PC-9 (cell line): ENCODE data around the gene NOC4L. TPM values are rescaled to one million over a fixed set of nuclear protein-coding genes. Genes with fewer than 3 reads are reported as not detected.

Experiments used
- BruUV-seq: library from RNA; stranded (reverse); fragments of 400-500 nt; replicated peaks from 2 replicates; lab custom pipeline; 2021; lab: Mats Ljungman, UMichigan
- CTCF ChIA-PET: fragments of 300-600 bp; sonication (Branson Sonifier 250); formaldehyde crosslinking; loops from one replicate; lab custom pipeline; 2022; ENCODE audit warnings: antibody characterized with exemption; lab: Charles Lee
- POLR2A ChIA-PET: fragments of 300-600 bp; sonication (Branson Sonifier 250); formaldehyde crosslinking; loops from one replicate; lab custom pipeline; 2022; ENCODE audit warnings: antibody characterized with exemption; ENCODE audit not compliant: unreplicated experiment; lab: Charles Lee
- DNase-seq, 2 experiments: peaks; one replicate each; pipeline versions ENCODE4 v3.0.0 to v3.0.0-alpha.2; 2015 to 2022; ENCODE audit warnings: mixed read lengths in 1 of 2
- H2AFZ ChIP-seq: fragments of 200-600 bp; sonication (generic); 2 replicates; pipeline ENCODE4 v1.8.1; 2017; ENCODE audit warnings: antibody characterized with exemption
- H3F3A ChIP-seq: fragments of 200-600 bp; sonication (generic); 2 replicates; pipeline ENCODE4 v1.8.1; 2017; ENCODE audit warnings: antibody characterized with exemption, mild to moderate bottlenecking, low read depth; ENCODE audit not compliant: insufficient read depth
- H3K27ac ChIP-seq: fragments of 200-600 bp; sonication (generic); 2 replicates; pipeline ENCODE4 v1.6.1; 2016; ENCODE audit warnings: mixed run types
- H3K27me3 ChIP-seq: fragments of 200-600 bp; sonication (generic); 2 replicates; pipeline ENCODE4 v1.6.1; 2016; ENCODE audit warnings: low read depth, mixed run types; ENCODE audit not compliant: insufficient read depth
- H3K36me3 ChIP-seq: fragments of 200-600 bp; sonication (generic); 2 replicates; pipeline ENCODE4 v1.6.1; 2016; ENCODE audit warnings: low read depth, mixed run types
- H3K4me1 ChIP-seq: fragments of 200-600 bp; sonication (generic); replicated peaks from 2 replicates; pipeline ENCODE4 v1.6.1; 2016; ENCODE audit warnings: mixed run types; ENCODE audit not compliant: insufficient read depth
- H3K4me2 ChIP-seq: fragments of 200-600 bp; sonication (generic); 2 replicates; pipeline ENCODE4 v1.6.1; 2017; ENCODE audit warnings: mixed run types
- H3K4me3 ChIP-seq: fragments of 200-600 bp; sonication (generic); 2 replicates; pipeline ENCODE4 v1.6.1; 2016; ENCODE audit warnings: mixed run types
- H3K79me2 ChIP-seq: fragments of 200-600 bp; sonication (generic); 2 replicates; pipeline ENCODE4 v1.6.1; 2017; ENCODE audit warnings: low read depth, mixed run types
- H3K9me2 ChIP-seq: fragments of 200-600 bp; sonication (generic); 2 replicates; pipeline ENCODE4 v1.8.1; 2017; ENCODE audit warnings: mild to moderate bottlenecking; ENCODE audit not compliant: insufficient read depth
- H3K9me3 ChIP-seq: fragments of 200-600 bp; sonication (generic); 2 replicates; pipeline ENCODE4 v1.8.1; 2016; ENCODE audit warnings: low read depth; ENCODE audit not compliant: insufficient read depth
- H4K20me1 ChIP-seq: fragments of 200-600 bp; sonication (generic); 2 replicates; pipeline ENCODE4 v1.8.1; 2017; ENCODE audit not compliant: insufficient read depth
- EZH2 ChIP-seq: fragments of 200-600 bp; sonication (generic); IDR thresholded peaks from 2 replicates; pipeline ENCODE4 v1.8.0; 2017; ENCODE audit warnings: antibody characterized with exemption, low read depth
- intact Hi-C: fragments of 100-400 bp; cut with micrococcal nuclease; formaldehyde crosslinking; loops from one replicate; pipeline ENCODE4 v1.10.0; 2022; ENCODE audit not compliant: unreplicated experiment
- total RNA-seq: library from RNA; stranded (reverse); gene quantifications from 2 replicates; pipeline ENCODE4 v1.2.3, GENCODE V29; 2021
- TF ChIP-seq, protein P1 (sequence below): fragments of 200-600 bp; sonication (generic); conservative IDR thresholded peaks from 2 replicates; pipeline ENCODE4 v1.6.1; 2017; ENCODE audit warnings: mixed run types, antibody characterized with exemption, mild to moderate bottlenecking, moderate library complexity

The NOC4L gene
- total RNA-seq, 1 experiment from 2014 or later: 27.1 TPM

DNA sequence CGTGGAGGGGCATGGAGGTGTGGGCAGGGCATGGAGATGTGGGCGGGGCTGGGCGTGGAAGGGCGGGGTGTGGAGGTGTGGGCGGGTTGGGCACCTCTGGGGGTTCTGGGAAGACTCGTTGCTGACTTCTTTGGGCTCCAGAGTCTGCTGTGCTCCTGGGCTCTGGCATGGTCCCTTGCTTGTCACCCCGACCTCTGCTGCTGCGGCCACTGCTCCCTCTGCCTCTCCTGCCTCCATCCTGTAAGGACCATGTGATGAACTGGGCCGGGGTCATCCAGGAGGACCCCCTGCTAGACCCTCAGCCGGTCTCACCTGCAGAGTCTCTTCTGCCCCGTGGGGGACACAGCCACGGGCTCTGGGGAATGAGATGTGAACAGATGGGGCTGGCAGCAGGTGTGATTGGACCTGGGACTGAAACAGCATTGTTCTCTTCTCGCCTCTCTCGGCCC lies 15.3 kb downstream of the NOC4L start:
- H4K20me1 ChIP-seq: no peaks in the 10 kb centered on the region; the same call in 1 of the 2 replicates
- no peak overlapping the region for H2AFZ ChIP-seq
- no peak for DNase-seq
- no peak overlapping the region for H3K27ac ChIP-seq
- H3F3A ChIP-seq: peaks cover 31% of the 10 kb centered on the region
- no peak for TF ChIP-seq EZH2
- TF ChIP-seq, protein P1, sequence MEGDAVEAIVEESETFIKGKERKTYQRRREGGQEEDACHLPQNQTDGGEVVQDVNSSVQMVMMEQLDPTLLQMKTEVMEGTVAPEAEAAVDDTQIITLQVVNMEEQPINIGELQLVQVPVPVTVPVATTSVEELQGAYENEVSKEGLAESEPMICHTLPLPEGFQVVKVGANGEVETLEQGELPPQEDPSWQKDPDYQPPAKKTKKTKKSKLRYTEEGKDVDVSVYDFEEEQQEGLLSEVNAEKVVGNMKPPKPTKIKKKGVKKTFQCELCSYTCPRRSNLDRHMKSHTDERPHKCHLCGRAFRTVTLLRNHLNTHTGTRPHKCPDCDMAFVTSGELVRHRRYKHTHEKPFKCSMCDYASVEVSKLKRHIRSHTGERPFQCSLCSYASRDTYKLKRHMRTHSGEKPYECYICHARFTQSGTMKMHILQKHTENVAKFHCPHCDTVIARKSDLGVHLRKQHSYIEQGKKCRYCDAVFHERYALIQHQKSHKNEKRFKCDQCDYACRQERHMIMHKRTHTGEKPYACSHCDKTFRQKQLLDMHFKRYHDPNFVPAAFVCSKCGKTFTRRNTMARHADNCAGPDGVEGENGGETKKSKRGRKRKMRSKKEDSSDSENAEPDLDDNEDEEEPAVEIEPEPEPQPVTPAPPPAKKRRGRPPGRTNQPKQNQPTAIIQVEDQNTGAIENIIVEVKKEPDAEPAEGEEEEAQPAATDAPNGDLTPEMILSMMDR: no peak
- ChIA-PET POLR2A (no interaction called here), CTCF (no interaction called here)
- H3K4me3 ChIP-seq: no peak overlapping the region
- H3K9me3 ChIP-seq: no peaks in the 10 kb centered on the region
- no peaks in the 10 kb centered on the region for H3K9me2 ChIP-seq
- no peaks in the 10 kb centered on the region for H3K27me3 ChIP-seq
- no TSS peak for BruUV-seq
- no peak overlapping the region for H3K4me2 ChIP-seq
- no peaks in the 10 kb centered on the region for H3K79me2 ChIP-seq
- H3K4me1 ChIP-seq: no peaks in the 10 kb centered on the region
- H3K36me3 ChIP-seq: peaks cover 18% of the 10 kb centered on the region
- intact Hi-C loops: loop anchor here (10.0 kb wide), 1 partner anchor 455 kb away; the partner anchor contains the start of genes LRCOL1 and P2RX2

DNA sequence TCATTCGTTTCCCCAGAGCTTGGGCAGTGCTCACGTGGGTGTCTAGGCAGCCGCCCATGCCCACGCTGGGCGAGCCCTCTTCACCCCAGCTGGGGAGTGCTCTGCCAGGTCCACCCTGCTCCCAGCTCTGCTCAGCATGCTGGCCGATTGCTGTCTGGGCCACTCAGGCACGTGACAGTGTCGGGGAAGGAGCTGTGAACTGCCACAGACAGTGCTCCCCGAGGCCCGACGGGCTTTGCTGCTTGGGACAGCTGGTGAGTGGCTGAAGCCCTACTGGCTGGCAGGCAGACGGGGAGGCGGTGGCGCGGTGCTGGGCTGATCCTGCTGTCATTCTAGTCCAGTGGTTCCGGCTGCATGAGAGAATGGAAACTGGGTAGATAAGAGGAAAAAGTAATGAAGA lies 15.8 kb downstream of the NOC4L start:
- Histone ChIP-seq H3K36me3 (peaks cover 18% of the 10 kb centered on the region), H2AFZ (no peak overlapping the region), H3K27me3 (no peaks in the 10 kb centered on the region), H3K4me2 (no peak overlapping the region), H3K4me1 (no peaks in the 10 kb centered on the region), H4K20me1 (no peaks in the 10 kb centered on the region; the same call in 1 of the 2 replicates), H3K27ac (no peak overlapping the region), H3K79me2 (no peaks in the 10 kb centered on the region), H3K9me3 (no peaks in the 10 kb centered on the region), H3K4me3 (no peak overlapping the region), H3F3A (peaks cover 27% of the 10 kb centered on the region), H3K9me2 (no peaks in the 10 kb centered on the region)
- CTCF ChIA-PET: no interaction called here
- TF ChIP-seq, protein P1: no peak
- TF ChIP-seq EZH2: no peak
- BruUV-seq: no TSS peak
- intact Hi-C loops: no loop called here
- DNase-seq: no peak
- POLR2A ChIA-PET: no interaction called here

- DNase-seq: no peak
- Histone ChIP-seq H3K27me3 (no peaks in the 10 kb centered on the region), H3K9me2 (no peaks in the 10 kb centered on the region), H4K20me1 (no peaks in the 10 kb centered on the region; the same call in 1 of the 2 replicates), H3K4me2 (no peak overlapping the region), H3K9me3 (no peaks in the 10 kb centered on the region), H3F3A (peaks cover 26% of the 10 kb centered on the region), H3K4me1 (no peaks in the 10 kb centered on the region), H2AFZ (no peak overlapping the region), H3K79me2 (no peaks in the 10 kb centered on the region), H3K36me3 (peaks cover 18% of the 10 kb centered on the region), H3K27ac (no peak overlapping the region), H3K4me3 (no peak overlapping the region)
- BruUV-seq: no TSS peak
- intact Hi-C loops: no loop called here
- CTCF ChIA-PET: no interaction called here
- POLR2A ChIA-PET: no interaction called here
- TF ChIP-seq, protein P1: no peak
- no peak for TF ChIP-seq EZH2
These were observed 16.4 kb downstream of the NOC4L start for GRCh38 chr12:132160601-132161035.
